PC-3 (cell line): ENCODE data around the gene KIRREL1. TPM values are rescaled to one million over a fixed set of nuclear protein-coding genes. Genes with fewer than 3 reads are reported as not detected.

Source experiments
- ATAC-seq: fragments of 200-7000 bp; cut with Tn5 transposase; 2 replicates; pipeline ENCODE4 v1.9.1; 2020; ENCODE audit warnings: mild to moderate bottlenecking, moderate library complexity
- BruUV-seq: library from RNA; stranded (reverse); fragments of 400-500 nt; replicated peaks from 2 replicates; lab custom pipeline; 2021; lab: Mats Ljungman, UMichigan
- CTCF ChIA-PET: fragments of 300-600 bp; sonication (Branson Sonifier 250); formaldehyde crosslinking; loops from one replicate; lab custom pipeline; 2022; ENCODE audit warnings: antibody characterized with exemption; lab: Charles Lee
- POLR2A ChIA-PET: fragments of 300-600 bp; sonication (Branson Sonifier 250); formaldehyde crosslinking; loops from one replicate; lab custom pipeline; 2022; ENCODE audit warnings: antibody characterized with exemption; ENCODE audit not compliant: unreplicated experiment; lab: Charles Lee
- DNase-seq: peaks from one replicate; pipeline ENCODE4 v3.0.0-alpha.2; 2015
- H2AFZ ChIP-seq: fragments of 300-600 bp; sonication (generic); 2 replicates; pipeline ENCODE4 v1.6.0; 2016; ENCODE audit warnings: antibody characterized with exemption, low read length
- H3F3A ChIP-seq: fragments of 300-600 bp; sonication (generic); one replicate; pipeline ENCODE4 v1.6.0; 2017; ENCODE audit warnings: antibody characterized with exemption, low read length, control low read depth, mild to moderate bottlenecking; ENCODE audit not compliant: unreplicated experiment
- H3K27ac ChIP-seq: fragments of 300-600 bp; sonication (generic); 2 replicates; pipeline ENCODE4 v1.5.1; 2016; ENCODE audit warnings: mild to moderate bottlenecking, low read length
- H3K27me3 ChIP-seq: fragments of 300-600 bp; sonication (generic); 2 replicates; pipeline ENCODE4 v1.6.1; 2016; ENCODE audit warnings: low read length, mixed read lengths
- H3K36me3 ChIP-seq: fragments of 300-600 bp; sonication (generic); 2 replicates; pipeline ENCODE4 v1.6.1; 2016; ENCODE audit warnings: low read depth, mixed run types, low read length, mixed read lengths
- H3K4me1 ChIP-seq: fragments of 300-600 bp; sonication (generic); 2 replicates; pipeline ENCODE4 v1.5.1; 2016; ENCODE audit warnings: low read length; ENCODE audit not compliant: insufficient read depth
- H3K4me2 ChIP-seq: fragments of 300-600 bp; sonication (generic); 2 replicates; pipeline ENCODE4 v1.6.0; 2016; ENCODE audit warnings: low read length
- H3K4me3 ChIP-seq: fragments of 300-600 bp; sonication (generic); 2 replicates; pipeline ENCODE4 v1.5.1; 2016; ENCODE audit warnings: mild to moderate bottlenecking, low read length, mixed read lengths
- H3K79me2 ChIP-seq: fragments of 300-600 bp; sonication (generic); 2 replicates; pipeline ENCODE4 v1.6.1; 2017; ENCODE audit warnings: low read length, mixed read lengths
- H3K9ac ChIP-seq: fragments of 300-600 bp; sonication (generic); 2 replicates; pipeline ENCODE4 v1.6.0; 2016; ENCODE audit warnings: mild to moderate bottlenecking, low read length
- H3K9me2 ChIP-seq: fragments of 300-600 bp; sonication (generic); replicated peaks from 2 replicates; pipeline ENCODE4 v1.6.1; 2016; ENCODE audit warnings: mixed run types, low read length, mixed read lengths
- H3K9me3 ChIP-seq: fragments of 300-600 bp; sonication (generic); 2 replicates; pipeline ENCODE4 v1.6.1; 2016; ENCODE audit warnings: low read length, mixed read lengths
- H4K20me1 ChIP-seq: fragments of 300-600 bp; sonication (generic); 2 replicates; pipeline ENCODE4 v1.6.1; 2016; ENCODE audit warnings: low read length, mixed read lengths
- EZH2 ChIP-seq: fragments of 300-600 bp; sonication (generic); IDR thresholded peaks from one replicate; pipeline ENCODE4 v1.6.1; 2017; ENCODE audit warnings: antibody characterized with exemption, mild to moderate bottlenecking, low read length; ENCODE audit not compliant: unreplicated experiment
- EZH2phosphoT487 ChIP-seq: fragments of 300-600 bp; sonication (generic); IDR thresholded peaks from 2 replicates; pipeline ENCODE4 v1.6.1; 2018; ENCODE audit warnings: mild to moderate bottlenecking, antibody characterized with exemption, low read length, borderline replicate concordance
- intact Hi-C: fragments of 100-400 bp; cut with micrococcal nuclease; formaldehyde crosslinking; loops from 2 replicates; pipeline ENCODE4 v1.9.0; 2023
- total RNA-seq: library from RNA; depleted of rRNA; stranded (reverse); fragments of >200 nt; gene quantifications from 2 replicates; pipeline ENCODE4 v1.2.3, GENCODE V29; 2014
- TF ChIP-seq, protein P1 (sequence below): fragments of 300-600 bp; sonication (generic); conservative IDR thresholded peaks from 2 replicates; pipeline ENCODE4 v1.5.1; 2017; ENCODE audit warnings: antibody characterized with exemption, low read depth, mild to moderate bottlenecking, low read length

The KIRREL1 gene
- total RNA-seq, 1 experiment from 2014 or later, result 49.8 TPM

DNA sequence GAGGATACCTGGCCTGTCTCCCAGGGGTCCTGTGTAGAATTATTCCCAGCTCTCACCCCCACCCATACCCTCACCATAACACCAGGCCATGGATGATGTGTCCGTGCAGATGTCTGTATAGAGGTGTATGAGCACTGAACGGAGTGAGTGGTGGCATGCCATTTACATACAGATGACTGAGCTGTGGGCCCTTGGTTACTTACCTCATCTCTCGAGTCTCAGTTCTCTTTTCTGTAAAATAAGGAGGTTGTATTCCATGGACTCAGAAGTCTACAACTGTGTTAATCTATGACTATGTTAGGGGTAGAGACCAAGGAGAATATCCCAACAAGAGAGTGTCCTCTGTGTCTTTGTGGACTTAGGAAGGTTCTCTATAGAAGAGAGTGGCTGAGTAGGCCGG lies 121.7 kb downstream of the KIRREL1 start:
- H3F3A ChIP-seq, result no peaks in the 10 kb centered on the region
- H3K4me3 ChIP-seq, result no peak overlapping the region
- no peak for DNase-seq
- CTCF ChIA-PET, result no interaction called here
- BruUV-seq, result no TSS peak
- H3K27ac ChIP-seq, result no peak overlapping the region
- intact Hi-C loops, result no loop called here
- ATAC-seq, result no peak
- peaks cover 61% of the 10 kb centered on the region for H3K27me3 ChIP-seq
- H3K4me2 ChIP-seq, result no peak overlapping the region
- H3K4me1 ChIP-seq, result no peaks in the 10 kb centered on the region
- no peak overlapping the region for H2AFZ ChIP-seq
- POLR2A ChIA-PET, result no interaction called here
- no peaks in the 10 kb centered on the region for H3K36me3 ChIP-seq
- 0 out of 2 replicates have a peak, but pooled peaks cover 3% of the 10 kb centered on the region for H4K20me1 ChIP-seq
- no peaks in the 10 kb centered on the region for H3K9me2 ChIP-seq
- no peaks in the 10 kb centered on the region for H3K79me2 ChIP-seq
- no peaks in the 10 kb centered on the region for H3K9me3 ChIP-seq
- H3K9ac ChIP-seq, result no peak overlapping the region
- TF ChIP-seq EZH2 (no peak), EZH2phosphoT487 (no peak)
- TF ChIP-seq, protein P1, sequence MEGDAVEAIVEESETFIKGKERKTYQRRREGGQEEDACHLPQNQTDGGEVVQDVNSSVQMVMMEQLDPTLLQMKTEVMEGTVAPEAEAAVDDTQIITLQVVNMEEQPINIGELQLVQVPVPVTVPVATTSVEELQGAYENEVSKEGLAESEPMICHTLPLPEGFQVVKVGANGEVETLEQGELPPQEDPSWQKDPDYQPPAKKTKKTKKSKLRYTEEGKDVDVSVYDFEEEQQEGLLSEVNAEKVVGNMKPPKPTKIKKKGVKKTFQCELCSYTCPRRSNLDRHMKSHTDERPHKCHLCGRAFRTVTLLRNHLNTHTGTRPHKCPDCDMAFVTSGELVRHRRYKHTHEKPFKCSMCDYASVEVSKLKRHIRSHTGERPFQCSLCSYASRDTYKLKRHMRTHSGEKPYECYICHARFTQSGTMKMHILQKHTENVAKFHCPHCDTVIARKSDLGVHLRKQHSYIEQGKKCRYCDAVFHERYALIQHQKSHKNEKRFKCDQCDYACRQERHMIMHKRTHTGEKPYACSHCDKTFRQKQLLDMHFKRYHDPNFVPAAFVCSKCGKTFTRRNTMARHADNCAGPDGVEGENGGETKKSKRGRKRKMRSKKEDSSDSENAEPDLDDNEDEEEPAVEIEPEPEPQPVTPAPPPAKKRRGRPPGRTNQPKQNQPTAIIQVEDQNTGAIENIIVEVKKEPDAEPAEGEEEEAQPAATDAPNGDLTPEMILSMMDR, result no peak

DNA sequence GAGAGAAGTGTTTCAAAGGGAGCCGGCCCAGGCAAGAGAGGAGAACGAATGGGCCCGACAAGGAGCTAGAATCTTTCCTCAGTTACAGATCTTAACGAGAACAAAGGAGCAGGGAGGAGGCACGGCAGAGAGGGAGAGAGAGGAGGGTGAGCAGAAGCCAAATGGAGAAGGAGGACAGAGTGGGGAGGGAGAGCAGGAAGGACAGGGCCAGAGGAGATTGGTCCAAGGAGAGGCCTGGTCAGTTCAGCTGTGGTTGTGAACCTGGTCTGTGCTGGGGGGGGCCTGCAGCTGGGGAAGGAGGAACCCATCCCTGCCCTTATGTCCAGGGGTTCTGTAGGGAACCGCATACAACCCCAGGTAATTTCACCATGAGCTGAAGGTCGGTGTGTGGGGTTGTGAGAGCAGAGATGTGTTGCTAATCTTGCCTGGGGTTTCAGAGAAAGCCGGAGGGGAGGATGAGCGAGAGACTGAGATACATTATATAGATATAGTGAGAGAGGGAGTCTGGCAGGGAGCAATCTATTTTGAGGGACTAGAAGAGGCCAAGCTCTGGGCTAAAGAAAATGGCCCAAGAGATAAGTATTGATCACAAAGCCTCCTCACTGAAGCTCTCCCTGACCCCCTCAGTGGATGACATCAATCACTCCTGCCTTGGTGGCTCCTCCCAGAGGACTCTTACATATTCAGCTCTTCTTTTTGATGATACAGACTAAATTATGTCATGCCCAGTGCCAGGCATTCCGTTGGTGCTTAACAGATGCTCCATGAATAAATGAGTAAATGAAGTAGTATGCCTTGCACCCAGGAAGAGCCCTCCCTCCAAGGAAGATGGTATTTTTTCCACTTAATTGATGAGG lies 123.1 kb downstream of the KIRREL1 start:
- Histone ChIP-seq H3K9me3 (no peaks in the 10 kb centered on the region), H3K4me2 (no peak overlapping the region), H3K27ac (no peak overlapping the region), H3F3A (no peaks in the 10 kb centered on the region), H3K79me2 (no peaks in the 10 kb centered on the region), H3K9me2 (no peaks in the 10 kb centered on the region), H3K36me3 (no peaks in the 10 kb centered on the region), H3K9ac (no peak overlapping the region), H2AFZ (no peak overlapping the region), H3K4me3 (no peak overlapping the region), H3K27me3 (peaks cover 69% of the 10 kb centered on the region), H4K20me1 (0 out of 2 replicates have a peak, but pooled peaks cover 3% of the 10 kb centered on the region), H3K4me1 (no peaks in the 10 kb centered on the region)
- ChIA-PET POLR2A (no interaction called here), CTCF (no interaction called here)
- DNase-seq (no peak), ATAC-seq (no peak)
- no TSS peak for BruUV-seq
- TF ChIP-seq EZH2 (no peak), EZH2phosphoT487 (no peak)
- TF ChIP-seq, protein P1, result no peak
- intact Hi-C loops, result no loop called here
